ENCODE results near the gene TBC1D26.
A peak's percentile ranks its signal among the peaks of the same experiment; 100 is the strongest.
"Not testable (repeated sequence)": the region's sequence is repeated elsewhere in the genome, so short reads cannot be mapped to it uniquely, and the experiment has no call there.

The TBC1D26 gene

DNA sequence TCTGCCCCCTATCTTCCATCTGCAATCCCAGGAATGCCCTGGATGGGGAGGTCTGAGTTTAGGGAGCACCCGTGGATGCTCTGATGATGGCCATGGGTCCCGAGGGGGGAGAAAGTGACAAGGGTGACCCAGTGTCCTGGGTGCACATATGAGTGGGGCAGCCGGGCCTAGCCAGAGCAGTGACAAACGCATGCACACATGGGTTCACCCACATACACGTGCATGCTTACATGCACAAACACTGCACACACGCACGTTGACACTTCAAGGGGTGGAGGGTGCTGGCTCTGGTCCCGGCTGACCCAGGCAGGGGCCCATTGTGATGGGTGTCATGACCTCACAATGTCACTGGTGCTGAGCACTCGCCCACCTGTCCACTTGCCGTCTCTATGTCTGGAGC is at the start of gene TBC1D26:
Gene TBC1D26, plus strand, starts transcription at position 384 of the 400 bp plus-strand sequence. CDS start 3,066 bp downstream, outside the sequence.
- DNase-seq (ENCODE audit: low read depth), result not testable (repeated sequence)

GRCh38 chr17:15683135-15683534 is 48.9 kb upstream of the TBC1D26 start:
- not testable (repeated sequence) for DNase-seq (ENCODE audit: low read depth)

DNA sequence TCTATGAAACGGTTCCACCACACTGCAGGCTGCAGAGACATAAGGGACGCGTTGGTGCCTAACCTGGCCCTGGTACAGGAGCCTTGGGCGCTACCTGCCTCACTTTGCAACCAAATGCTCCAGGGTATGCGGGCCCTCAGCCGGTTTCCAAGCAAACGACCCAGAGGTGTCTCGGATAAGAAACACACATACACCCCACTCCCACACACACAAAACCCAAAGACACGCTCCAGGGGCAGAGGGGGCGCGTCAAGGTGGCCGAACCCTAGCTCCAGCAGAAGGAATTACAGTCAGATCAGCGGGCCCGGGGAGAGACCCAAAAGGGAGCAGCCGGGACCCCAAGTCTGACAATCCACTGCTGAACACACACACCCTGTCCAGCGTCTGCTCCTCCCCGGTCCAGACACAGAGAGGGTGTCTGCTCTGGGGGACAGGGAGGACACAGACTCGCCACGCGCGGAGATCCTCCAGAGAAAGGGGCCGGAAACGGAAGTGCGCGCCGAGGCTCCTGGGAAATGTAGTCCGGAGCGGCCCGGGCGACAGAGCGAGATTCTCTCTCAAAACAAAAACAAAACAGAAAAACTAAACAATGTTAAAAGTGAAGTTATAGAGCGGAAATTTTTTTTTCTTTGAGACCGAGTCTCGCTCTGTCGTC is 48.1 kb upstream of the TBC1D26 start, which contains the start of gene TRIM16:
Gene TRIM16, minus strand, starts transcription at position 488 of the 655 bp plus-strand sequence. CDS start 32,702 bp downstream, outside the sequence.
- DNase-seq (ENCODE audit: low read depth), result peak; percentile 70

- not testable (repeated sequence) for DNase-seq (ENCODE audit: low read depth)
These were observed 44.6 kb upstream of the TBC1D26 start for GRCh38 chr17:15687494-15687893.

DNA sequence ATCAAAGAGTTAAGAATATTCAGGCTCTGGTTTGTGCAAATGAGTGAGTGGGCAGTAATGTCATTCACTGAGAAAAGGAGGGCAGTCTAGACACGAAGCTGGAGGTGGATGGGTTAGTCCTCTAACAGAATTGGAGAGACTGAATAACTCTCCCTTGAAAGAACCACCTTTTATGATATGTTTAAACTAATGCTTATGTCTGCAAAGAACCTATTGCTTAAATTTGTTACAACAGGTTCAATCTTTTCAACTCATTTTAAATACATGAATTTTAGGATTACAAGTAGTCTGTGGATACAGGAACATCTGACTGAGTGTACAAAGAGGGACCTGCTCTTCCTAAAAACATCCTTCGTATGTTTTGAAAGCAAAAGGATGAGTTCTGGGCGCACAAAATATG is 33.1 kb upstream of the TBC1D26 start:
- DNase-seq (ENCODE audit: low read depth), result not testable (repeated sequence)

- DNase-seq (ENCODE audit: low read depth), result peak; percentile 85
These were observed 32.6 kb upstream of the TBC1D26 start, which contains the start of gene ZNF286A for GRCh38 chr17:15699413-15699924. Gene ZNF286A, plus strand, starts transcription at chr17:15699752. Its CDS starts 578 bp downstream, at chr17:15700330.

- not testable (repeated sequence) for DNase-seq (ENCODE audit: low read depth)
These were observed 32.1 kb upstream of the TBC1D26 start for GRCh38 chr17:15699937-15700336.

DNA sequence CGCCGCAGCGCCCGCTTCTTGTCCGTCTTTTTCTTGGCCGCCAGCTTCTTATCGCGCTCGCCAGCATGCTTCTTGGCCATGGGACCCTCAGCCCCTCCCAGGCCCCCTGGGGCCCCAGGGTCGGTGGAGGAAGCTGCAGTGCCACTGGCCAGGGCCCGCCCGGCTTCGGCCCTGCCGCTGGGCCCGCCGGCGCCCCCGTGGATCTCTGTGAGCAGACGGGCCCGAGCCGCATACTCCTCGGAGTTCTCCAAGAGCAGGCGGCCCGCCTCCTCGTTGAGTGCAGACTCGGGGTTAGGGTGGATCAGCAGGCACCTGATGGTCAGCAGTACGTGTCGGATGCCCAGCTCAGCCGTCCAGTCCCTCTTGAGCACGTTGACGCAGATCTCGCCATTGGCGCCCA is 27.8 kb upstream of the TBC1D26 start:
- not testable (repeated sequence) for DNase-seq (ENCODE audit: low read depth)

DNA sequence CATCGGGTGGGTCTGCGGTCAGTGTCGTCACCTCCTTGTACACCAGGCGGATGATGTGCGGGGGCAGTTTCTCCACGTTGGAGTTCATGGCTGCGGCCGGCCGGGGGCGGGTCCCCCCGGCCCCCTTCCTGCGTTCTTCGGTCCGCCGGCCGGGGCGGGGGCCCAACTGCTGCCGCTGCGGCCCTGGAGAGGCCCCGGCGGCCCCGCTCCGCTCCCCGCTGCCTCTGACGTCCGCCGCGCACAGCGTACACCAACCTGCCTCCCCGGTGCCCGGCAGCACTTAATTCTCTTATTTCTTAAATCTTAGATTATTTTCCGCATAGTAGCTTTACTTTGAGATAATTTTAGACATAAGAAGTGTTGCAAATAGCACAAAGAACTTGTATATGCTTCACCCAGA is 27.3 kb upstream of the TBC1D26 start:
- DNase-seq (ENCODE audit: low read depth), result not testable (repeated sequence)

DNA sequence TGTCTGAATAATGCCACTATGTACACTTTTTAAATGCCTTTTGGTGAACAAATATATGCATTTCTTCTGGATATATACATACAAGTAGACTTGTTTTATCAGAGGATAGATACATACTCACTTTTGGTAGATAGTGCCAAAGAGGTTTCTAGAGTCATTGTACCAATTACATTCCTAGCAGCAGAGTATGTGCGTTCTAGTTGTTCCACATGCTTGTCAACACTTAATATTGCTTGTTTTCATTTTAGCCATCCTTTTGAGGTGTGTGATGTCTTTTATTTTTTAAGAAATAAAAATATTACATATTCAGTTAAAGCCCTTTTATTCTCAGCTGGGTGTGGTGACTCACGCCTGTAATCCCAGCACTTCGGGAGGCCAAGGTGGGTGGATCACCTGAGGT is 23.2 kb upstream of the TBC1D26 start:
- not testable (repeated sequence) for DNase-seq (ENCODE audit: low read depth)

DNA sequence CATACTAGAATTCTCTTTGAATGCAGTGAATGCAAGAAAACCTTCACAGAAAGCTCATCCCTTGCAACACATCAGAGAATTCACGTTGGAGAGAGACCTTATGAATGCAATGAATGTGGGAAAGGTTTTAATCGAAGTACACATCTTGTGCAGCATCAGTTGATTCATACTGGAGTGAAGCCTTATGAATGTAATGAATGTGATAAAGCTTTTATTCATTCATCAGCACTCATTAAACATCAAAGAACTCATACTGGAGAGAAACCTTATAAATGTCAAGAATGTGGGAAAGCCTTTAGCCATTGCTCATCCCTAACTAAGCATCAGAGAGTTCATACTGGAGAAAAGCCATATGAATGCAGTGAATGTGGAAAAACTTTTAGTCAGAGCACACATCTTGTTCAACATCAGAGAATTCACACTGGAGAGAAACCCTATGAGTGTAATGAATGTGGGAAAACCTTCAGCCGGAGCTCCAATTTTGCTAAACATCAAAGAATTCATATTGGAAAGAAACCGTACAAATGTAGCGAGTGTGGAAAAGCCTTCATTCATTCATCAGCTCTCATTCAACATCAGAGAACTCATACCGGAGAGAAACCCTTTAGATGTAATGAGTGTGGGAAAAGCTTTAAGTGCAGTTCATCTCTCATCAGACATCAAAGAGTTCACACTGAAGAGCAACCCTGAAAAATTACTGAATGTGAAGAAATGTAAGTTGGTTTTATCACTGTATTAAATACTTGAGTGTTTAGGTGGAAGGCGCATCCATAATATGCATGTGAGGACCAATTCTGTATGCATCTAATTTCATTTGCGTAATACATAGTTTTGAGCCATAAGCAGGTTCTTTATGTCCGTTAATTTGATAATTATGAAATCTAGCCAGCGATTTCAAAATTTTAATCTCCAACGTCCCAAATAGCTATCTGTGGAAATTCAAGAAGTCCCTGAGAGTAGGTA is 15.2 kb upstream of the TBC1D26 start:
- DNase-seq (ENCODE audit: low read depth), result not testable (repeated sequence)

DNA sequence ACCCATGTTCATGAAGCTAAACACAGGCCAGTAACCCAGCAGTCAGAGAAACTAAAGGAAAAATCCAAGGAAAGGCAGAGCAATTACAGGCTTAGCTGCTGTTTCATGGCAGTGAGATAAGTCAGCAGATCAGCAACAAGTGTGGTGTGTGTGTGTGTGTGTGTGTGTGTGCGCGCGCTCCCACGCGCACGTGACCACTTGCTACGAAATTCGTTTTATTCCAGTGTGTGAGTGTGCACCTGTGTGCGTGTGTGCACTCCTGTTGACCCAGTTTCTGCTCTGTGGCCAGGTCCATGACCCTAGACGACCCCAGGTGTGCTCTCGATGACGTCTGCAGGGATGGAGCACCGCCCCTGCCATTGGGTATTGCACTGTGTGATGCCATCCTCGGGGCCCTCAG is 1.5 kb upstream of the TBC1D26 start:
- DNase-seq (ENCODE audit: low read depth), result not testable (repeated sequence)

DNA sequence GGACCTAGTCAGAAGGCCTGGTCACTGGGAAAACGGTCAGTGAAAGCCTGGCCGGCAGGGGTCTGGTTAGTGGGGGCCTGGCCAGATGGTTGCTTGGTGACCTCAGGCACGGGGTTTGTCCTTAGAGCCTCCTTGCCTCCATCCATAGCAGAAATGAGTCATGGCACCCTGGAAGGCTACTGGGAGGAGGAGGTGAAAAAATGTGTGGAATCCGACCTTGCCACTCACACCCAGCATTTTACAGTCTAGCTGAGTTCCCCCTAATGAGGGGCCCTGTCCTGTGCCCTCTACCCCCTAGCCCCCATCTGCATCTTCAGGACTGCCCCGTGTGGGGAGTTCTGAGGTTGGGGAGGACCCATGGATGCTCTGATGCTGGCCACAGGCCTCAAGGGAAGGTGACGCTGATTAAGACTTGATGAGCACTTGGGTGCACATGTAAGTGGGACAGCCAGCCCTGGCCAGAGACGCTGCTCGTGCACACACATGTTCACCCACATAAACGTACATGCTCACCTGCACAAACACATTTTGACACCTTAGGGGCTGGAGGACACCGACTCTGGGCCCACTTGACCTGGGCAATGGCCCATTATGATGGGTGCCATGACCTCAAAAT is 1.2 kb downstream of the TBC1D26 start:
- DNase-seq (ENCODE audit: low read depth), result not testable (repeated sequence)

GRCh38 chr17:15736578-15736977 is 4.5 kb downstream of the TBC1D26 start:
- DNase-seq (ENCODE audit: low read depth), result not testable (repeated sequence)

DNA sequence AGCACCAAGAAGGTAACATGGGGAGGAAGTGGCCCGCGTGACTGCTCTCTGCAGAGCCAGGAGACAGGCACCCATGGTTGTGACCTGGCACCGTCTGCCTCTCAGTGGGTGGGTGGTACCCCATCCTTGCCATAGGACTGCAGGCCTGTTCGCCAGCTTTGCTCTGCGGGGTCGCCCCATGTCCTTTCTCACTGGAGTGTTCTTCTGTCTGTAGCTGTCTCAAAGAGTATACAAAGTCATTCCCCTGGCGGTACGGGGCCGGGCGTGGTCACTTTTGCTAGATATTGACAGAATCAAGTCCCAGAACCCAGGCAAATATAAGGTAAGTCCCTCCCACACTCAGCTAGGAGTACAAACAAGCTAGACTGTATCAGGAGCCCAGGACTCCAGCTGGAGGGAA is 6.0 kb downstream of the TBC1D26 start:
- no peak for DNase-seq (ENCODE audit: low read depth)

GRCh38 chr17:15739259-15739658 is 7.2 kb downstream of the TBC1D26 start:
- DNase-seq (ENCODE audit: low read depth), result not testable (repeated sequence)

DNA sequence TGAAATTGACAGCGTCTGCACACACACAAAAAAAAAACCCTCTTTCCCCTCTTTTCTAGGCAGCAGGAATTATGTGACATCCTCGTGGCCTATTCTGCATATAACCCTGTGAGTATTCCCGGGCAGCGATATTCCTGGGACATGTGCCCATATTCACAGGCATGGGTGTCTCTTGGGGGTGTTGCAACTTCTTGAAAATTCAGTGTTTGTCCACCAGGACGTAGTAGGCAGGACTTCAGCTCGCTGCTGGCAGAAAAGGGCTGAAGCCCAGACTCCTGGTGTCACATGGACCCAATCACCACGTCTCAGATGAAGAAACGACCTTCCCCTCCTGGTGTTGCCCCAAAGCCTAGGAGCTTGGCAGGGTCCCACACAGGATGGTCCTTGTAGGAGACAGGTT is 8.0 kb downstream of the TBC1D26 start:
- not testable (repeated sequence) for DNase-seq (ENCODE audit: low read depth)

DNA sequence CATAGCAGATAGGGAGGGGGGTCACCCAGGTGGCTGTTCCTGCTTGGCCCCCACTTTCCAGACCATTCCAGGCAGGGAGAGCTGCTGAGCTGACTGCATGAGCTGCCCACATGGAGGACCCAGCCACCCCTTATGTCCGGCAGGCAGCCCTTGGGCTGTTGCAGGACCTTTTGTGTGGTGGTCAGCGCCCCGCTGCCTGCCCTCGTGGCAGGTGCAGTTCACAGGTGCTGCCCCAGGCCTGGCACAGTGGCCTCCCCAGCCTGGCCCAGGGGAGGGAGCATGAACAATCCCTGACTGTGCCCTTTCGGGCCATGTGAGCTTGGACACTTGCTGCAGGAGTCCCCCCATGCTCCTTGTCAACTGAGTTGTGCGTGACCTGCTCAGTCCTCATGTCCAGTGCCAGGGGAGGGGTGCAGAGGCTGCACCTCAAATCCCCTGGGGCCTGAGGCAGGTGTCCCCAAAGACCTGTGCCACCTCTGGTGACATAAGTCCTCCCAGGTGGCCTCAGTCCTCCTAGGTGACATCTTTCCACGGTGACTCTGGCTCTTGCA is 8.6 kb downstream of the TBC1D26 start:
- no peak for DNase-seq (ENCODE audit: low read depth)

DNA sequence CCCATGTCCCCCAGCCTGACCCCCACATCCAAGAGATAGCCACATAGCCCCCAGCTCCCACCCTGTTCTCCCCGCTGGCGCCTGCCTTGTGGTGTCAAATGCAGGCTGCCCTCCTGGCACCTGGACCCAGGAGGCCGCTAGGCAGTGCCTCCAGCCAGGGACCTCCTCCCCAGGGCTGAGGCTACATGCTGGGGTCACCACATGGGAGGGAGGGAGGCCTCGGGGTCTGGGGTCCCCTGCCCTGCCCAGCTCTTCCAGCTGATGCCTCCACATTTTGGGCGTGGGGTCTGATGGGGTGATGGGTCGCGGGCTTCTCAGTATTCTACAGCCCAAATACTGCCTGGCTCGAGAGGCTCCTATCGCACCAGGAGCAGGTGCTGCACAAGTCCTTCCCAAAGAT is 9.5 kb downstream of the TBC1D26 start:
- no peak for DNase-seq (ENCODE audit: low read depth)

DNA sequence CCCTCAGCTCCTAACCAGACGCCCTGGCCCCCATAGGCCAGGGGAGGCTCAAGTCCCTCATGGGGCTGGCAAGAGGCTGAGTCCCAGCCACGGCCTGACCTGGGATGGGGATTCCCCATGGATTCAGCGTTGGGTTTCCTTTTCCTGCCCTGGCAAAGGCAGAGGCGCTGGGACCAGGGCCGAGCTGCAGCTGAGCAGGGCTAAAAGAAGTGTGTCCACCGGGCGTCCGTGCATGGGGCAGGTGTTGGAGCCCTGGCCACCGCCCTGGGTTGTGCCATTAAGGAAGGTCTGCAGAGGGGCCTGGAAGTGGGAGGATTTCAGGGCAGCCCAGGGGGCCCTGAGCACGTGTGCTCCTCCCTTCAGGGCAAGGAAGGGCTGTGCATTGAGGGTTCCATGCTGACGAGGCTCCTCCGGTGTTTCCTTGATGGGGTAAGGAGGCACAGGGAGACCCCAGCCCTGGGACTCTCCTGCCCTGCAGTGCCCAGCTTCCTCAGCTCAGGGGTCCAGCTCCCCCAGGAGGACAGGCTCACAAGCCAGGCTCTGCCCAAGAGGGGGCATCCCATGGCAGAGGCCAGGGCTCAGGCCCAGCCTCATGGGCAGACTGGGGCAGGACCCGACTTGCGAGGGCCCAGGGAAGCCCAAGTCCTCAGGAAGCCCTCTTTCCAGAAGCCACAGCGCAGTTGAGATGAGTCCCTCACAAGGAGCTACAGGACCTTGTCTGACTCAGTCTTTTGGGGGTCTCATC is 10.1 kb downstream of the TBC1D26 start:
- DNase-seq (ENCODE audit: low read depth), result no peak

- DNase-seq (ENCODE audit: low read depth), result no peak
These were observed 10.8 kb downstream of the TBC1D26 start for GRCh38 chr17:15742921-15743320.
